ENCODE results near the gene ZDHHC14.

DNA sequence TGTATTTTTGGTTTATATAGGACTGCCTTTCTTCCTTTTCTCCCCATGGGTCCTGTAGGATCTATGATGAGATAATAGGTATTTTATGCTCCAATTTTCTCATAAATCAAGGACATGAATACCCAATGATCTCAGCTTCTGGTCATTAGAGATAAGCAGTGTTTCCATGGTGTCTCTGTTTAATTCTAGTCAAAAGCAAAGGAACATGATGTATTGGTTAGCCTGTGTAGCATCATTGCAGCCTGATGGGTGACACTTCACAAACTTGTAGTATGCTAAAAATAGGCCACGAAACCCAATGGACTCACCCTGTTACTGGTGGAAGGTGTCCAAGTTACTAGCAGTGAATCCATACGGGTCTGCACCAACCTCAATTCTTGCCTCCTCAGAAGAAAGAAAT is 325.9 kb downstream of the ZDHHC14 start:
- no peak for TF ChIP-seq CTCF (IDR thresholded peaks at IDR 0.05; ENCODE audit: low read depth, low read length, poor library complexity, severe bottlenecking)
- TF ChIP-seq EZH2phosphoT487 (IDR thresholded peaks at IDR 0.05; ENCODE audit: borderline replicate concordance, low read length) = no peak
